B cell (primary cell): ENCODE results near the gene ARPP19. TPM values are rescaled to one million over a fixed set of nuclear protein-coding genes. Genes with fewer than 3 reads are reported as not detected.

Experiments used
- ATAC-seq: fragments of 200-7000 bp; cut with Tn5 transposase; one replicate; pipeline ENCODE4 v1.10.0; 2021; ENCODE audit warnings: low read depth, mild to moderate bottlenecking, moderate number of reproducible peaks, moderate library complexity
- CTCF ChIA-PET: fragments of 350-600 bp; sonication (Branson Sonifier 250); formaldehyde crosslinking; loops from one replicate; lab custom pipeline; 2021; ENCODE audit warnings: antibody characterized with exemption, inconsistent platforms; lab: Charles Lee
- POLR2A ChIA-PET: fragments of 350-600 bp; sonication (Branson Sonifier 250); formaldehyde crosslinking; loops from one replicate; lab custom pipeline; 2021; ENCODE audit warnings: antibody characterized with exemption; lab: Charles Lee
- DNase-seq: peaks from one replicate; pipeline ENCODE4 v3.0.0; 2013
- H2AFZ ChIP-seq: 2 replicates; pipeline ENCODE4 v1.6.1; 2012; ENCODE audit warnings: mild to moderate bottlenecking, low read depth, low read length; ENCODE audit not compliant: insufficient read depth, poor library complexity, severe bottlenecking
- H3K27ac ChIP-seq, 2 donors: 1 replicate in 1 of 2; 2 replicates in 1 of 2; pipeline ENCODE4 v1.5.1; 2012 to 2013; ENCODE audit warnings: low read length in 2 of 2, mild to moderate bottlenecking in 2 of 2, moderate library complexity in 1 of 2
- H3K27me3 ChIP-seq, 4 experiments: fragments of 200-600 bp in 1 of 4; sonication (generic) in 1 of 4; replicated peaks in 1 of 4; 1 replicate in 2 of 4; 2 replicates in 2 of 4; pipeline versions ENCODE4 v1.6.1 to v1.7.0; 2013 to 2016; ENCODE audit warnings: low read length in 3 of 4, mild to moderate bottlenecking in 2 of 4, mixed read lengths in 1 of 4, moderate library complexity in 1 of 4; ENCODE audit not compliant: insufficient read depth in 4 of 4, control insufficient read depth in 3 of 4; ENCODE audit errors: control extremely low read depth in 1 of 4
- H3K36me3 ChIP-seq, 2 experiments: replicated peaks in 1 of 2; 1 replicate in 1 of 2; 2 replicates in 1 of 2; pipeline versions ENCODE4 v1.6.1 to v1.7.1; 2013; ENCODE audit warnings: low read length in 1 of 2; ENCODE audit not compliant: insufficient read depth in 2 of 2, control insufficient read depth in 1 of 2; ENCODE audit errors: control extremely low read depth in 1 of 2, extremely low read depth in 1 of 2
- H3K4me1 ChIP-seq, 2 donors: fragments of 200-600 bp in 1 of 2; sonication (generic) in 1 of 2; 1 replicate in 1 of 2; 2 replicates in 1 of 2; pipeline versions ENCODE4 v1.5.1 to v1.6.1; 2013 to 2017; ENCODE audit warnings: low read length in 2 of 2; ENCODE audit not compliant: control insufficient read depth in 2 of 2, insufficient read depth in 2 of 2
- H3K4me2 ChIP-seq: replicated peaks from 2 replicates; pipeline ENCODE3; 2012; ENCODE audit warnings: mild to moderate bottlenecking, low read depth, low read length; ENCODE audit not compliant: poor library complexity, severe bottlenecking
- H3K4me3 ChIP-seq, 5 experiments: fragments of 200-600 bp in 1 of 5; sonication (generic) in 1 of 5; 1 replicate in 3 of 5; 2 replicates in 2 of 5; pipeline versions ENCODE4 v1.5.1 to v1.7.0; 2011 to 2016; ENCODE audit warnings: low read length in 4 of 5, mild to moderate bottlenecking in 4 of 5, low read depth in 2 of 5, control low read depth in 1 of 5, moderate library complexity in 1 of 5; ENCODE audit not compliant: insufficient read depth in 1 of 5; ENCODE audit errors: control extremely low read depth in 1 of 5, extremely low read depth in 1 of 5
- H3K79me2 ChIP-seq: fragments of 200-600 bp; sonication (generic); one replicate; pipeline ENCODE4 v1.6.0; 2016; ENCODE audit warnings: low read length; ENCODE audit not compliant: control insufficient read depth, insufficient read depth
- H3K9ac ChIP-seq: fragments of 200-600 bp; sonication (generic); 2 replicates; pipeline ENCODE4 v1.6.1; 2017; ENCODE audit warnings: mild to moderate bottlenecking, low read length, moderate library complexity
- H3K9me3 ChIP-seq, 3 donors: one replicate each; pipeline versions ENCODE4 v1.6.1 to v1.7.1; 2013; ENCODE audit warnings: low read length in 2 of 3; ENCODE audit not compliant: control insufficient read depth in 2 of 3, insufficient read depth in 1 of 3; ENCODE audit errors: control extremely low read depth in 1 of 3
- H4K20me1 ChIP-seq: 2 replicates; pipeline ENCODE4 v1.6.0; 2012; ENCODE audit warnings: mild to moderate bottlenecking, low read length; ENCODE audit not compliant: insufficient read depth, control insufficient read depth, poor library complexity, severe bottlenecking
- H3K27ac Mint-ChIP-seq: one replicate; pipeline ENCODE4 v1.8.0; 2021; ENCODE audit warnings: mixed read lengths
- H3K27me3 Mint-ChIP-seq: one replicate; pipeline ENCODE4 v1.8.0; 2021; ENCODE audit warnings: mixed read lengths
- H3K4me1 Mint-ChIP-seq: one replicate; pipeline ENCODE4 v1.8.0; 2021; ENCODE audit warnings: mixed read lengths
- H3K4me3 Mint-ChIP-seq: one replicate; pipeline ENCODE4 v1.8.0; 2021; ENCODE audit warnings: mixed read lengths
- H3K9me3 Mint-ChIP-seq: one replicate; pipeline ENCODE4 v1.8.0; 2022; ENCODE audit warnings: mixed read lengths; ENCODE audit not compliant: insufficient read depth
- CTCF ChIP-seq: fragments of 200-600 bp; IDR thresholded peaks from one replicate; pipeline ENCODE4 v1.8.0; 2022; ENCODE audit warnings: antibody characterized with exemption, mild to moderate bottlenecking
- EZH2 ChIP-seq: IDR thresholded peaks from 2 replicates; pipeline ENCODE4 v1.6.1; 2012; ENCODE audit warnings: borderline replicate concordance, low read depth, mild to moderate bottlenecking, moderate library complexity, low read length; ENCODE audit not compliant: insufficient read depth, poor library complexity, severe bottlenecking
- WGBS: methylation state at CpG from one replicate; pipeline ENCODE4 v1.1.5; 2013; ENCODE audit warnings: missing lambda C conversion rate; ENCODE audit not compliant: insufficient coverage; 5-methylcytosine and 5-hydroxymethylcytosine counted together
- intact Hi-C: fragments of 100-400 bp; cut with micrococcal nuclease; formaldehyde crosslinking; loops from one replicate; pipeline ENCODE4 v1.10.0; 2022
- polyA plus RNA-seq: library from polyadenylated mRNA; depleted of rRNA; stranded (reverse); fragments of >200 nt; gene quantifications from 2 replicates; pipeline ENCODE4 v1.2.3, GENCODE V29; 2012
- total RNA-seq, 2 donors: library from RNA; stranded (reverse); fragments of 120-200 nt in 1 of 2; gene quantifications; 1 replicate in 1 of 2; 2 replicates in 1 of 2; pipeline versions ENCODE4 v1.2.3 to v1.2.4, GENCODE V29; 2013 to 2022

ARPP19 gene
- total and polyA plus RNA-seq, 2 donors (not counting 1 experiment from before 2014, with no cell fraction given), result 22.0 to 147 TPM

DNA sequence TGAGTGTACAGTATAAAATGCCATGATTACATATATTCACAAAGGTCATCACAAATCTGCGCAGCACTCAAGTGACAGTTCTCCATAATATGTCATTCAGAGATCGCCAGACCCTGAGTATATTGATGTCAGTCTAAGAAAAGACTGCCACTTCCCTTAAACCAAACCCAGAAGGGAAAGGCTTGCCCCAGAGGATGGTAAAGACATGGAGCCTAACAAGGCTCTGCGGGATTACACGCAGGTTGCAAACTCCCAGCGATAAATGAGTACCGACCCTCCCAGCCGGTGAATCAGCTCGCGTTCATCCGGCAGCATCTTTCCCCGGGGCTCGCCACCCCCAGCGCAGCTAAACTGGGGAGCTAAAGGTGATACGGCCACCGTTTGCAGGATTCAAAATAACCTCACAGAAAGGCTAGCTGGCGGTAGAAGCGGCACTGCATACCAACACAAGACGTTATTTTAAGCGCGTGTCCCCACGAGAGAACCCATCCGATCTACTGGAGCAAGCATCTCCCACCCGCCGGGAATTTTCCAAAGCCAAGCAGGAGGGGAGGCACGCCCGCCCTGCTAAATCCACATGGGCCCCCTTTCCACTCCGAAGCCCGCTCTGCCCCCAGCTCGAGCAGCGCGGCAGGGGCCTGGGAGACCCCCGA, 40.8 kb downstream of the ARPP19 start:
- peaks cover 17% of the 10 kb centered on the region for H4K20me1 ChIP-seq
- H3K4me2 ChIP-seq, result peak overlapping the region; percentile 95
- peak overlapping the region; percentile 56 to 74 (median 60) for H3K4me3 ChIP-seq
- H2AFZ ChIP-seq, result peak overlapping the region; percentile 85
- H3K9ac ChIP-seq, result peak overlapping the region; percentile 71
- H3K4me3 Mint-ChIP-seq, result peak overlapping the region; percentile 98
- H3K79me2 ChIP-seq, result peaks cover 66% of the 10 kb centered on the region
- H3K9me3 ChIP-seq, result no peaks in the 10 kb centered on the region
- CTCF ChIA-PET, result interaction anchor here (0.5 to 2.9 kb wide), 9 partner anchors 20 to 638 kb away, joined by 3 to 9 read pairs (median 4); no protein-coding TSS in a partner anchor
- no peak for DNase-seq
- no peaks in the 10 kb centered on the region for H3K9me3 Mint-ChIP-seq
- TF ChIP-seq EZH2, result no peak
- no peak for TF ChIP-seq CTCF
- peaks cover 11 to 18% of the 10 kb centered on the region in 2 donors for H3K4me1 ChIP-seq
- no peaks in the 10 kb centered on the region for H3K27me3 Mint-ChIP-seq
- H3K27ac Mint-ChIP-seq, result peak overlapping the region; percentile 97
- intact Hi-C loops, result loop anchor here (2.0 to 5.0 kb wide), 4 partner anchors 23 to 293 kb away; no protein-coding TSS in a partner anchor
- no peaks in the 10 kb centered on the region for H3K27me3 ChIP-seq
- POLR2A ChIA-PET, result interaction anchor here (0.5 to 1.0 kb wide), 4 partner anchors 19 to 155 kb away, joined by 3 to 5 read pairs (median 4); no protein-coding TSS in a partner anchor
- WGBS, result under 1% methylated on average over 30 of the region's 32 CpGs
- H3K36me3 ChIP-seq, result no peaks in the 10 kb centered on the region
- peaks cover 34% of the 10 kb centered on the region for H3K4me1 Mint-ChIP-seq
- H3K27ac ChIP-seq, result peak overlapping the region; percentile 41 to 78
- ATAC-seq, result no peak
